ENCODE results near the gene KCNMB2.
A peak's percentile ranks its signal among the peaks of the same experiment; 100 is the strongest.

KCNMB2 gene

GRCh38 chr3:178765472-178765871, 229.2 kb downstream of the KCNMB2 start:
- DNase-seq, result no peak

DNA sequence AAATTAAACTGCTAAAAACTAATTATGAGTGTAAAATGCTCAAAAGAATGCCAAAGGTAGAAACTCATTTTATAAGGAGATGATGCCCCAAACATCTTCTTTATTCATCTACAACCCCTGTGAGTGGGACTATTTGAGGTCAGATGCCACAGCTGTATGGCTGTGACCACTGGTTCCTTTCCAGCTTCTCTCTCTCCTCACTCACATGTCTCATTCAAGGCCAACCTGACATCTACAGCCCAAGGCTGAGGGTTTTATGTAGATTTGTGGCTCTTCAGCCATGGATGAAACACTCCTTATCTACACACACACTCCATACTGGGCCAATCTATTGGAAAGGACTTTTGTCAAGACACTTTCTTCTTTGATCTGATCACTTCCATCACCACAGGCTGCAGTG, 231.3 kb downstream of the KCNMB2 start:
- DNase-seq, result no peak

DNA sequence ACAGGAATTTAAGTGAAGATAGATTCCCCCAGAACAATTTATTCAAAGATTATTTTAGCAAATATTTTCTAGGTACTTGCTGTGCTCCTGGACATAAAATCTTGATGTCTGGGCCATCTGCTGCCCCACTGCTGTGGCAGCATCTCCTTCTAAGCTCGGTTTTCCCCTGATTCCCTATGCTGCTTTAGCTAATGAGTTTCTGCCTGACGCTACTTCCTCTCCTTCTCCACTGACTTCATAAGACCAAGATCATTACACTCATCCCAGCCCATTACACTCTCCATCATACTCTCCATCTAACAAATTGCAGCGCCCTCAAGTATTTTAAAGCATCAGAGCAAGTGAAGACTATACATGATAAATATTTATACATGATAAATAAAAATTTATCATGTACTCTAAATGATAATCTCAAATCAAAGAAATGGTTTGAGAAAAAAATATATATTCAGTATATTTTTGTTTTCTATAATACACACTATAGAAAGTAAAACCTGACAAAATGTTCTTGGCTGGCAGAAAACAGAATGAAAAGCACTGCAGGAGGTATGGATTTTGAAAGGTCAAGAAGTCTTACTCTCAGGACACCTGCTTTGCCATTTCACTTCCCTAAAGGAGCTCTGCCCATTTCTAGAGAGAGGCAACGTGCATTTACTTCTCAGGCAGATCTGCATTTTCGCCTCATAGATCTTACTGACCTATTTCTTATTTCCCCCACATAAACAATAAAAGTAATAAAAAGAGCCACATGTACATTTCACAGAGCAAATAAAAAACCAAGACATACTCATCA, 232.0 kb downstream of the KCNMB2 start:
- DNase-seq, result no peak

- DNase-seq, result no peak
Observed at GRCh38 chr3:178771511-178771910, 235.3 kb downstream of the KCNMB2 start.

DNA sequence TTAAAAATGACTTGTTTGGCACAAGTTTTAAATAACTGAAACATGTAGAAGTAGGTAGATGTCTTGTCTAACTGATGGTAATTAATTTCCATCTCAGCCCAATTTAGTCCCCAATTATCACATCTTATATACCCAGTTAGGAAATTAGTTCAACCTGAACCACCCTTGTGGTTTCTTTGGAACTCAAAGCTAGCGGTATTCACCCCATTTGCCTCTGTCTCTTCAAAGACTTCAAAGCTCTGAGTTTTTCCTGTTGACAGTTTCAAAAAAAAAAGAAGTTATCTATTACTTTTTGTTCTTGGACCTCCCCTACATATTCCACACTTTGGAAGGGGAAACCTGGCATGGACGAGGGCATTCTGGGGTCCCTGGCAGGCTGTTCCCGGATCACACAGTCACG, 236.5 kb downstream of the KCNMB2 start:
- DNase-seq, result no peak

DNA sequence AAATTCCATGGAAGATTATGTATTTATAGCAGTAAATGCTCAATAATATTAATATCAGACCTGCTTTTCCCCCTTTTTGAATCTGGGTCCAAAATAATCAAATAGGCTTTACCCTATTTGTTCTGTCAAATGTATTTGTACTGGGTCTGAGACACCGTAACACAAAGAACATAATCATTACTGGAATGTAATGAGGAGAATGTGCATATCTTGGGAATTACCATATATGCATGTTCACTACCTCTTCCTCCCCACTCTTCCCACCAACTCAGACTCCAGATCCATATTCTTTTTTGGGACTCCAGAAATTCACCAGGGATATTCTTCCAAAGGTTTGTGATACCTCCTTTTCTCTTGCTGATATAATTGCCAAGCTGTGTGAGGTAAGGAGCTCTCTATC, 237.1 kb downstream of the KCNMB2 start:
- no peak for DNase-seq

GRCh38 chr3:178777718-178778411, 241.6 kb downstream of the KCNMB2 start:
- DNase-seq, result no peak

- no peak for DNase-seq
Observed at GRCh38 chr3:178778589-178778988, 242.4 kb downstream of the KCNMB2 start.

DNA sequence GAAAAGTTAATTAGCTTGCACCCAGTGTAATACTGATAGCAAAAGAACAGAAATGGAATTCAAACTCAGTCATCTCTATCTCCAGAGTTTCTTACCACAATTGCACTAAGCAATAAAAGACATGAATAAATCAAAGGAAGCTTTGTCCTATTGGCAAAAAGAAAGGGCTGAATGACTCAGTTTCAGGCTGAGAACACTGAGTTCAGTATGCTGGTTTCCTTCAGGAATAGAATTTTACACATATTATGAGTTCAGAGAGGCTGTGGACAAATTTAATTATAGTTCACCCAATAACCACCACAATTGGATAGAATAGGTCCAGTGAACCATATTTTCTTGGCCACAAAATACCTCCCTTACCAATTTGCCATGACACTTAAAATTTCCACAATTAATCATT, 249.7 kb downstream of the KCNMB2 start:
- DNase-seq, result no peak

GRCh38 chr3:178787960-178788359, 251.7 kb downstream of the KCNMB2 start:
- no peak for DNase-seq

GRCh38 chr3:178794711-178795110, 258.5 kb downstream of the KCNMB2 start:
- DNase-seq, result no peak

- DNase-seq, result no peak
Observed at GRCh38 chr3:178795349-178795748, 259.1 kb downstream of the KCNMB2 start.

- DNase-seq, result no peak
Observed at GRCh38 chr3:178802259-178802658, 266.0 kb downstream of the KCNMB2 start.

DNA sequence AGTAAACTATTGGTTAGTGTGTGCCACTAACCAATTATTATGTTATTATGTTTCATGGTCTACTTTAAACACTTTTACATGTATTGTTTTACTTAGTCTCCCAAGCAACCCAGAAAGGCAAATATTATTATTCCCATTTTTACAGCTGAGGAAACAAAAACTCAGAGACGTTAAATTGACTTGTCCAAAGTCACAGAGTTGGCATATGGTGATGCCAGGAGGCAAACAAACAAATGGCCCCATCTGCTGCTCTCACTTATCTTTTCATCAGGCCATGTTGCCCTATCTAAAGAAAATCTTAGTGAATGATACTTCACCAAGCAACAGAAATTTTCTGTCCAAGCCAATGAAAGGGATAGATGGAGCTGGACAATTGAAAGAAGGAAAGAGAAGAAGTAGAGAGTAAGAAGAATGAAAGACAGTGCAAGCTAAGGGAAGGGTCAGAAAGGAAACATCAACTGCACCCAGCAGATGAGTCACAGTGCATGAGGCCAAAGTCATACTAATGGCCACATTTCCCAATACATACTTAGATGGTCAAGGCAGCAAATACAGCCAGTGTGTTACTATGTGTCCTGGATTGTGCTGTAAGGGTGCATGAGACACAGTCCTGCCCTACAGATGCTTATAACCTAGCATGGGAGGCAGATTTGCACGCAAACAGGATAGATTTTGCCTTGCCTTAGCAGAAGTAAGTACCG, 266.9 kb downstream of the KCNMB2 start:
- peak; percentile 22 for DNase-seq

GRCh38 chr3:178804606-178805005, 268.4 kb downstream of the KCNMB2 start:
- DNase-seq, result no peak

GRCh38 chr3:178805741-178806140, 269.5 kb downstream of the KCNMB2 start:
- DNase-seq, result no peak

GRCh38 chr3:178806651-178807050, 270.4 kb downstream of the KCNMB2 start:
- no peak for DNase-seq

- no peak for DNase-seq
Observed at GRCh38 chr3:178807694-178808093, 271.5 kb downstream of the KCNMB2 start.

- DNase-seq, result no peak
Observed at GRCh38 chr3:178808748-178809147, 272.5 kb downstream of the KCNMB2 start.

DNA sequence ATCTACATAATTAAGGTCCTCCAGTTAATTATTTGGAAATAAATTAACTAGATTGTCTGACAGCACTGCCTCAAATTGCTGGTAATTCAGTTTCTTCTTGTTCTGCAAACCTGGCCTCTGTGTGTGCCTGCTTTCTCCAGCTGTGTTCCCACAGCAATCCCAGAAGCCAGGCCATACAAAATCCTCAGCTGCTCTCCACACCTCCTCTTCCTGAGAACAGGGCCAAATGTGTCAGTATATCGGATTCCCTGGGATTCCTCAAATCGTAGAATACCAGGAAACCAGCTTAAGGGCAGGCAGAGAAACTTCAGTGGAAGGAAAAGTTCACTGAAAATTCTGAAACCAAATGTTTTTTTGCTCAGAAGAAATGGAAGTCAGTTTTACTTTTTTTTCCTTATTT, 273.9 kb downstream of the KCNMB2 start:
- DNase-seq, result no peak

GRCh38 chr3:178822722-178823121, 286.5 kb downstream of the KCNMB2 start:
- DNase-seq, result no peak

- DNase-seq, result no peak
Observed at GRCh38 chr3:178823150-178823549, 286.9 kb downstream of the KCNMB2 start.

GRCh38 chr3:178823591-178824246, 287.5 kb downstream of the KCNMB2 start:
- no peak for DNase-seq
